SK-N-SH treated with all-trans-retinoic acid at 6 μM for 48 hours (cell line): Measurements from ENCODE around the gene RNF213.
A peak's percentile ranks its signal among the peaks of the same experiment; 100 is the strongest.

Source experiments
- ATAC-seq: fragments of 200-7000 bp; cut with Tn5 transposase; 3 replicates; pipeline ENCODE4 v1.9.1; 2020; ENCODE audit warnings: mild to moderate bottlenecking, moderate library complexity
- ARNTL ChIP-seq: fragments of 450-650 bp; formaldehyde crosslinking; IDR thresholded peaks from 2 replicates; pipeline ENCODE4 v1.5.0; 2020; ENCODE audit warnings: low read depth, mild to moderate bottlenecking, moderate library complexity, borderline replicate concordance
- BACH2 ChIP-seq: fragments of 250-450 bp; sonication (Bioruptor Pico); IDR thresholded peaks from 2 replicates; pipeline ENCODE4 v1.9.0; 2021; ENCODE audit warnings: mild to moderate bottlenecking, borderline replicate concordance
- CSDC2 ChIP-seq: fragments of 250-450 bp; sonication (Bioruptor Pico); IDR thresholded peaks from 2 replicates; pipeline ENCODE4 v1.5.0; 2020; ENCODE audit warnings: mild to moderate bottlenecking, moderate library complexity
- ESRRG ChIP-seq: fragments of 250-450 bp; sonication (Bioruptor Pico); IDR thresholded peaks from 2 replicates; pipeline ENCODE4 v1.6.1; 2021; ENCODE audit warnings: mild to moderate bottlenecking
- ISL1 ChIP-seq: fragments of 250-450 bp; sonication (Bioruptor Pico); IDR thresholded peaks from 2 replicates; pipeline ENCODE4 v2.1.2; 2022; ENCODE audit warnings: mild to moderate bottlenecking, moderate library complexity
- OSR1 ChIP-seq: fragments of 250-450 bp; sonication (Bioruptor Pico); IDR thresholded peaks from 2 replicates; pipeline ENCODE4 v1.8.0; 2022; ENCODE audit warnings: moderate library complexity, mild to moderate bottlenecking, inconsistent platforms
- PPARA ChIP-seq: fragments of 250-450 bp; sonication (Bioruptor Pico); IDR thresholded peaks from 2 replicates; pipeline ENCODE4 v1.5.0; 2020; ENCODE audit warnings: mild to moderate bottlenecking, borderline replicate concordance
- RARB ChIP-seq: fragments of 250-450 bp; sonication (Bioruptor Pico); IDR thresholded peaks from 2 replicates; pipeline ENCODE4 v1.8.0; 2021; ENCODE audit warnings: mild to moderate bottlenecking, moderate library complexity
- SNAI2 ChIP-seq: fragments of 250-450 bp; sonication (Bioruptor Pico); IDR thresholded peaks from 2 replicates; pipeline ENCODE4 v1.5.0; 2020; ENCODE audit warnings: mild to moderate bottlenecking, moderate library complexity
- TCF4 ChIP-seq: fragments of 250-450 bp; sonication (Bioruptor Pico); IDR thresholded peaks from 2 replicates; pipeline ENCODE4 v1.8.0; 2021; ENCODE audit warnings: mild to moderate bottlenecking, moderate library complexity, borderline replicate concordance
- TOX ChIP-seq: fragments of 250-450 bp; sonication (Bioruptor Pico); IDR thresholded peaks from 2 replicates; pipeline ENCODE4 v1.8.0; 2021; ENCODE audit warnings: mild to moderate bottlenecking, moderate library complexity, borderline replicate concordance
- ZC3H10 ChIP-seq: fragments of 250-450 bp; sonication (Bioruptor Pico); IDR thresholded peaks from 2 replicates; pipeline ENCODE4 v1.5.1; 2021; ENCODE audit warnings: mild to moderate bottlenecking, moderate library complexity
- ZFP3 ChIP-seq: fragments of 250-450 bp; sonication (Bioruptor Pico); IDR thresholded peaks from 2 replicates; pipeline ENCODE4 v1.5.0; 2020; ENCODE audit warnings: mild to moderate bottlenecking, moderate library complexity
- ZFP30 ChIP-seq: fragments of 450-650 bp; formaldehyde crosslinking; IDR thresholded peaks from 2 replicates; pipeline ENCODE4 v1.5.0; 2022; ENCODE audit warnings: mild to moderate bottlenecking, moderate library complexity
- ZNF565 ChIP-seq: fragments of 450-650 bp; formaldehyde crosslinking; conservative IDR thresholded peaks from 2 replicates; pipeline ENCODE4 v1.5.0; 2020; ENCODE audit warnings: low read depth, mild to moderate bottlenecking, moderate library complexity
- ZNF70 ChIP-seq: fragments of 450-650 bp; formaldehyde crosslinking; IDR thresholded peaks from 2 replicates; pipeline ENCODE4 v1.5.0; 2020; ENCODE audit warnings: mild to moderate bottlenecking, moderate library complexity
- ZNF8 ChIP-seq: fragments of 450-650 bp; formaldehyde crosslinking; IDR thresholded peaks from 2 replicates; pipeline ENCODE4 v1.5.0; 2020; ENCODE audit warnings: mild to moderate bottlenecking, moderate library complexity
- TF ChIP-seq, protein P1 (sequence below): fragments of 250-450 bp; sonication (Bioruptor Pico); IDR thresholded peaks from 2 replicates; pipeline ENCODE4 v1.5.0; 2020; ENCODE audit warnings: mild to moderate bottlenecking, moderate library complexity
- TF ChIP-seq, protein P2 (sequence below): fragments of 250-450 bp; sonication (Bioruptor Pico); IDR thresholded peaks from 2 replicates; pipeline ENCODE4 v1.8.0; 2021; ENCODE audit warnings: low read depth, mild to moderate bottlenecking, moderate library complexity, borderline replicate concordance
- TF ChIP-seq, protein P3 (sequence below): fragments of 250-450 bp; sonication (Bioruptor Pico); IDR thresholded peaks from 2 replicates; pipeline ENCODE4 v1.5.1; 2020; ENCODE audit warnings: low read depth, mild to moderate bottlenecking, moderate library complexity
- TF ChIP-seq, protein P4 (sequence below): fragments of 250-450 bp; sonication (Bioruptor Pico); IDR thresholded peaks from 2 replicates; pipeline ENCODE4 v1.5.1; 2021; ENCODE audit warnings: mild to moderate bottlenecking, moderate library complexity
- TF ChIP-seq, protein P5 (sequence below): fragments of 250-450 bp; sonication (Bioruptor Pico); IDR thresholded peaks from 2 replicates; pipeline ENCODE4 v1.8.0; 2020; ENCODE audit warnings: mild to moderate bottlenecking, moderate library complexity, borderline replicate concordance

RNF213 gene

DNA sequence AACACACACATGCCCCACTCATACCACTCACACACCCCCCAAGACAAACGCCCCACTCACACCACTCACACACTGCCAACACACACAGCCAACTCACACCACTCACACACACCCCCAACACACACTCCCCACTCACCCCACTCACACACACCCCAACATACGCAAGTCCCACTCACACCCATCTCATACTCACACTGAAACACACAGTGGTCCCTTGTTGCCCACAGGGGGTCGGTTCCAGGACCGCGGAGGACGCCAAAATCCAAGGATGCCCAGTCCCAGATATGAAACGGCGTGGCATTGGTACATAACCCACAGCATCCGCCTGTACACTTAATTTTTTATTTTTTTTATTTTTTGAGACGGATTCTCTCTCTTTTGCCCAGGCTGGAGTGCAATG, 20.9 kb downstream of the RNF213 start:
- no peak for ATAC-seq
- TF ChIP-seq, protein P1, sequence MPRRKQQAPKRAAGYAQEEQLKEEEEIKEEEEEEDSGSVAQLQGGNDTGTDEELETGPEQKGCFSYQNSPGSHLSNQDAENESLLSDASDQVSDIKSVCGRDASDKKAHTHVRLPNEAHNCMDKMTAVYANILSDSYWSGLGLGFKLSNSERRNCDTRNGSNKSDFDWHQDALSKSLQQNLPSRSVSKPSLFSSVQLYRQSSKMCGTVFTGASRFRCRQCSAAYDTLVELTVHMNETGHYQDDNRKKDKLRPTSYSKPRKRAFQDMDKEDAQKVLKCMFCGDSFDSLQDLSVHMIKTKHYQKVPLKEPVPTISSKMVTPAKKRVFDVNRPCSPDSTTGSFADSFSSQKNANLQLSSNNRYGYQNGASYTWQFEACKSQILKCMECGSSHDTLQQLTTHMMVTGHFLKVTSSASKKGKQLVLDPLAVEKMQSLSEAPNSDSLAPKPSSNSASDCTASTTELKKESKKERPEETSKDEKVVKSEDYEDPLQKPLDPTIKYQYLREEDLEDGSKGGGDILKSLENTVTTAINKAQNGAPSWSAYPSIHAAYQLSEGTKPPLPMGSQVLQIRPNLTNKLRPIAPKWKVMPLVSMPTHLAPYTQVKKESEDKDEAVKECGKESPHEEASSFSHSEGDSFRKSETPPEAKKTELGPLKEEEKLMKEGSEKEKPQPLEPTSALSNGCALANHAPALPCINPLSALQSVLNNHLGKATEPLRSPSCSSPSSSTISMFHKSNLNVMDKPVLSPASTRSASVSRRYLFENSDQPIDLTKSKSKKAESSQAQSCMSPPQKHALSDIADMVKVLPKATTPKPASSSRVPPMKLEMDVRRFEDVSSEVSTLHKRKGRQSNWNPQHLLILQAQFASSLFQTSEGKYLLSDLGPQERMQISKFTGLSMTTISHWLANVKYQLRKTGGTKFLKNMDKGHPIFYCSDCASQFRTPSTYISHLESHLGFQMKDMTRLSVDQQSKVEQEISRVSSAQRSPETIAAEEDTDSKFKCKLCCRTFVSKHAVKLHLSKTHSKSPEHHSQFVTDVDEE (CRISPR knock-in tag): no peak
- TF ChIP-seq RARB (CRISPR knock-in tag): no peak
- TF ChIP-seq, protein P2, sequence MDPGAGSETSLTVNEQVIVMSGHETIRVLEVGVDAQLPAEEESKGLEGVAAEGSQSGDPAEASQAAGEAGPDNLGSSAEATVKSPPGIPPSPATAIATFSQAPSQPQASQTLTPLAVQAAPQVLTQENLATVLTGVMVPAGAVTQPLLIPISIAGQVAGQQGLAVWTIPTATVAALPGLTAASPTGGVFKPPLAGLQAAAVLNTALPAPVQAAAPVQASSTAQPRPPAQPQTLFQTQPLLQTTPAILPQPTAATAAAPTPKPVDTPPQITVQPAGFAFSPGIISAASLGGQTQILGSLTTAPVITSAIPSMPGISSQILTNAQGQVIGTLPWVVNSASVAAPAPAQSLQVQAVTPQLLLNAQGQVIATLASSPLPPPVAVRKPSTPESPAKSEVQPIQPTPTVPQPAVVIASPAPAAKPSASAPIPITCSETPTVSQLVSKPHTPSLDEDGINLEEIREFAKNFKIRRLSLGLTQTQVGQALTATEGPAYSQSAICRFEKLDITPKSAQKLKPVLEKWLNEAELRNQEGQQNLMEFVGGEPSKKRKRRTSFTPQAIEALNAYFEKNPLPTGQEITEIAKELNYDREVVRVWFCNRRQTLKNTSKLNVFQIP (CRISPR knock-in tag): no peak
- TF ChIP-seq TCF4 (CRISPR knock-in tag): no peak
- TF ChIP-seq, protein P3, sequence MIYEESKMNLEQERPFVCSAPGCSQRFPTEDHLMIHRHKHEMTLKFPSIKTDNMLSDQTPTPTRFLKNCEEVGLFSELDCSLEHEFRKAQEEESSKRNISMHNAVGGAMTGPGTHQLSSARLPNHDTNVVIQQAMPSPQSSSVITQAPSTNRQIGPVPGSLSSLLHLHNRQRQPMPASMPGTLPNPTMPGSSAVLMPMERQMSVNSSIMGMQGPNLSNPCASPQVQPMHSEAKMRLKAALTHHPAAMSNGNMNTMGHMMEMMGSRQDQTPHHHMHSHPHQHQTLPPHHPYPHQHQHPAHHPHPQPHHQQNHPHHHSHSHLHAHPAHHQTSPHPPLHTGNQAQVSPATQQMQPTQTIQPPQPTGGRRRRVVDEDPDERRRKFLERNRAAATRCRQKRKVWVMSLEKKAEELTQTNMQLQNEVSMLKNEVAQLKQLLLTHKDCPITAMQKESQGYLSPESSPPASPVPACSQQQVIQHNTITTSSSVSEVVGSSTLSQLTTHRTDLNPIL (CRISPR knock-in tag): no peak
- no peak for TF ChIP-seq BACH2 (CRISPR knock-in tag)
- no peak for TF ChIP-seq ESRRG (CRISPR knock-in tag)

DNA sequence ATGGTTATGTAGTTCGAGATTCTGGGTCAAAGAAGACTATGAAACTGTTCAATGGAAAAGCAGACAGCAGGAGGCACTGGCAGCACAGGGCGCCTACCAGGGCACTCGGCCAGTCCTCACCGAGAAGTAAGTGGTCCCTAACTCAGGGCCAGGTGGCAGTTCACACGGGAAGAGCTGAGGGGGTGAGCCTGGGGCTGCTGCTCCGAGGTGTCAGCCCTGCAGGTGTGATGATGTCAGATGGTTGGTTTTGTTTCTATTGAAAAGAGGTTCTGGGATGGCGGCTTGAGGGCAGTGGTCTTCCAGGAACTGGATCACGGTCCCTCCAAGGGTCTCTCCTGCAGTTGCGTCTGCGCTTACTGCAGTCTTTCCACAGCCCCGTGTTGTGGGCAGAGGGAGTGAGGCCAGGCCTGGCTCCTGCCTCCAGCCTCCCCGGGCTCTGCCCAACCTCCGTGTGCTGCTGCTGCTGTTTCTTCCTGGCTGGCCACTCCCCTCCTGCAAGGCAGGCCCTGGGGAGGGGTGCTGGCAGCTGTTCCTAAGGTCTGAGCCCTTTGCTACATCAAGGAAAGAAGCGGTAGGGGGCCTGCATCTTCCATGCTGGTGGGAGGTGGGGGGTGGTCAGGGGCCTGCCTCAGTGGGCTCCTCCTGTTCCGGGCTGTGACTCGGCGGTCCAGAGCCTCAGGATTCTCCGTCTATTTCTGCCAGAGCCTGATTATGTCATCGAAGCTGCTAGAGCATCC, 22.6 kb downstream of the RNF213 start:
- no peak for ATAC-seq
- TF ChIP-seq TOX (CRISPR knock-in tag): no peak
- TF ChIP-seq TCF4 (CRISPR knock-in tag): no peak

DNA sequence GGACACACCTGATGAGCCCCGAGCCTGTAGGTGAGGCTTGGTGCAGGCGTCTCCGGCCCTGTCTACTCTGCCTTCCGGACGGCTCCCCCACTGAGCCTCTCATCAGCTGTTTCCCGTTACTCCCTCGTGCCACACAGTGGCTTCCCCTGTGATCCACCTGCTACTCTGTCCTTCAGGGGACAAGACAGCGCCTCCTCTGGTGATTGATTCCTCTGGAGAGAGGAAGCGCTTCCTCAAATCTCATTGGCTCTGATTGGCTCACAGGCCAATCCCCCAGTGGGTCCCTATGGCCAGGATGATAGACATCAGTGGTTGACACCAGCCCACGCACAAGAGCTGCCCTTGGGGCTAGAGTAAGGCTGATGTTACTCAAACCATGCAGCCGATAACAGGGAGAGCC, 24.0 kb downstream of the RNF213 start:
- peak; percentile 24; the same call in 2 of the 3 replicates for ATAC-seq
- TF ChIP-seq ARNTL (CRISPR knock-in tag): no peak
- TF ChIP-seq CSDC2 (CRISPR knock-in tag): no peak
- TF ChIP-seq ZC3H10 (CRISPR knock-in tag): no peak
- no peak for TF ChIP-seq ZNF565 (CRISPR knock-in tag)
- TF ChIP-seq ZFP30 (CRISPR knock-in tag): no peak
- TF ChIP-seq ZNF70: no peak
- no peak for TF ChIP-seq SNAI2 (CRISPR knock-in tag)
- TF ChIP-seq, protein P4, sequence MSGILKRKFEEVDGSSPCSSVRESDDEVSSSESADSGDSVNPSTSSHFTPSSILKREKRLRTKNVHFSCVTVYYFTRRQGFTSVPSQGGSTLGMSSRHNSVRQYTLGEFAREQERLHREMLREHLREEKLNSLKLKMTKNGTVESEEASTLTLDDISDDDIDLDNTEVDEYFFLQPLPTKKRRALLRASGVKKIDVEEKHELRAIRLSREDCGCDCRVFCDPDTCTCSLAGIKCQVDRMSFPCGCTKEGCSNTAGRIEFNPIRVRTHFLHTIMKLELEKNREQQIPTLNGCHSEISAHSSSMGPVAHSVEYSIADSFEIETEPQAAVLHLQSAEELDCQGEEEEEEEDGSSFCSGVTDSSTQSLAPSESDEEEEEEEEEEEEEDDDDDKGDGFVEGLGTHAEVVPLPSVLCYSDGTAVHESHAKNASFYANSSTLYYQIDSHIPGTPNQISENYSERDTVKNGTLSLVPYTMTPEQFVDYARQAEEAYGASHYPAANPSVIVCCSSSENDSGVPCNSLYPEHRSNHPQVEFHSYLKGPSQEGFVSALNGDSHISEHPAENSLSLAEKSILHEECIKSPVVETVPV (CRISPR knock-in tag): no peak
- TF ChIP-seq BACH2 (CRISPR knock-in tag): no peak
- TF ChIP-seq, protein P5, sequence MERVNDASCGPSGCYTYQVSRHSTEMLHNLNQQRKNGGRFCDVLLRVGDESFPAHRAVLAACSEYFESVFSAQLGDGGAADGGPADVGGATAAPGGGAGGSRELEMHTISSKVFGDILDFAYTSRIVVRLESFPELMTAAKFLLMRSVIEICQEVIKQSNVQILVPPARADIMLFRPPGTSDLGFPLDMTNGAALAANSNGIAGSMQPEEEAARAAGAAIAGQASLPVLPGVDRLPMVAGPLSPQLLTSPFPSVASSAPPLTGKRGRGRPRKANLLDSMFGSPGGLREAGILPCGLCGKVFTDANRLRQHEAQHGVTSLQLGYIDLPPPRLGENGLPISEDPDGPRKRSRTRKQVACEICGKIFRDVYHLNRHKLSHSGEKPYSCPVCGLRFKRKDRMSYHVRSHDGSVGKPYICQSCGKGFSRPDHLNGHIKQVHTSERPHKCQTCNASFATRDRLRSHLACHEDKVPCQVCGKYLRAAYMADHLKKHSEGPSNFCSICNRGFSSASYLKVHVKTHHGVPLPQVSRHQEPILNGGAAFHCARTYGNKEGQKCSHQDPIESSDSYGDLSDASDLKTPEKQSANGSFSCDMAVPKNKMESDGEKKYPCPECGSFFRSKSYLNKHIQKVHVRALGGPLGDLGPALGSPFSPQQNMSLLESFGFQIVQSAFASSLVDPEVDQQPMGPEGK (CRISPR knock-in tag): no peak
- no peak for TF ChIP-seq ISL1 (CRISPR knock-in tag)
- no peak for TF ChIP-seq RARB (CRISPR knock-in tag)
- TF ChIP-seq, protein P1 (CRISPR knock-in tag): no peak
- no peak for TF ChIP-seq ZNF8 (CRISPR knock-in tag)
- TF ChIP-seq ZFP3: no peak
- TF ChIP-seq, protein P3 (CRISPR knock-in tag): no peak
- TF ChIP-seq, protein P2 (CRISPR knock-in tag): no peak
- TF ChIP-seq OSR1 (CRISPR knock-in tag): no peak
- TF ChIP-seq PPARA (CRISPR knock-in tag): no peak
- TF ChIP-seq ESRRG (CRISPR knock-in tag): no peak
